Immature natural killer cell (primary cell): ENCODE measurements around the gene KDR. TPM values are rescaled to one million over a fixed set of nuclear protein-coding genes. Genes with fewer than 3 reads are reported as not detected.

Source experiments
- DNase-seq, 3 donors: peaks; one replicate each; pipeline ENCODE4 v3.0.0; 2022; ENCODE audit warnings: mixed read lengths in 1 of 3
- H3K27ac Mint-ChIP-seq, 6 donors: one replicate each; pipeline ENCODE4 v1.8.0; 2020; ENCODE audit warnings: mixed read lengths in 6 of 6, mild to moderate bottlenecking in 5 of 6, inconsistent platforms in 4 of 6, moderate library complexity in 3 of 6
- H3K27me3 Mint-ChIP-seq, 3 donors: one replicate each; pipeline ENCODE4 v1.8.0; 2020 to 2021; ENCODE audit warnings: low read depth in 3 of 3, mild to moderate bottlenecking in 3 of 3, mixed read lengths in 3 of 3, moderate library complexity in 3 of 3, inconsistent platforms in 1 of 3
- H3K36me3 Mint-ChIP-seq, 3 donors: one replicate each; pipeline ENCODE4 v1.8.0; 2020; ENCODE audit warnings: mixed read lengths in 3 of 3, inconsistent platforms in 2 of 3, mild to moderate bottlenecking in 2 of 3
- H3K4me1 Mint-ChIP-seq, 2 donors: one replicate each; pipeline ENCODE4 v1.8.0; 2020; ENCODE audit warnings: inconsistent platforms in 2 of 2, mild to moderate bottlenecking in 2 of 2, mixed read lengths in 2 of 2, moderate library complexity in 1 of 2
- H3K4me3 Mint-ChIP-seq, 5 donors: one replicate each; pipeline ENCODE4 v1.8.0; 2020; ENCODE audit warnings: mild to moderate bottlenecking in 5 of 5, mixed read lengths in 5 of 5, inconsistent platforms in 3 of 5, moderate library complexity in 3 of 5
- H3K9me3 Mint-ChIP-seq, 6 donors: one replicate each; pipeline ENCODE4 v1.8.0; 2020; ENCODE audit warnings: mild to moderate bottlenecking in 6 of 6, mixed read lengths in 6 of 6, inconsistent platforms in 4 of 6, moderate library complexity in 3 of 6
- polyA plus RNA-seq, 3 donors: library from polyadenylated mRNA; unstranded; fragments of 300-500 nt; fragmentation: Illumina TruSeq; gene quantifications; one replicate each; pipeline ENCODE4 v1.2.3, GENCODE V29; 2021

Gene KDR
- polyA plus RNA-seq, 3 donors from 2014 or later = not detected

- DNase-seq = no peak
- Mint-ChIP-seq H3K4me1 (no peaks in the 10 kb centered on the region), H3K27ac (no peak overlapping the region), H3K9me3 (no peaks in the 10 kb centered on the region), H3K27me3 (peaks cover 0 to 2% (median 0%) of the 10 kb centered on the region in 3 donors), H3K4me3 (no peak overlapping the region), H3K36me3 (peaks cover 0 to 9% (median 0%) of the 10 kb centered on the region in 3 donors)
Observed at GRCh38 chr4:55082756-55083155, 42.6 kb downstream of the KDR start.

- H3K4me3 Mint-ChIP-seq = no peak overlapping the region
- peaks cover 0 to 2% (median 0%) of the 10 kb centered on the region in 6 donors for H3K9me3 Mint-ChIP-seq
- no peak for DNase-seq
- peaks cover 0 to 2% (median 0%) of the 10 kb centered on the region in 3 donors for H3K27me3 Mint-ChIP-seq
- H3K4me1 Mint-ChIP-seq = peaks cover 0 to 6% of the 10 kb centered on the region in 2 donors
- H3K36me3 Mint-ChIP-seq = peaks cover 0 to 8% (median 0%) of the 10 kb centered on the region in 3 donors
- no peak overlapping the region for H3K27ac Mint-ChIP-seq
Observed at GRCh38 chr4:55080174-55080865, 45.1 kb downstream of the KDR start.

- H3K9me3 Mint-ChIP-seq = peaks cover 0 to 2% (median 0%) of the 10 kb centered on the region in 6 donors
- H3K27me3 Mint-ChIP-seq = peaks cover 0 to 2% (median 0%) of the 10 kb centered on the region in 3 donors
- no peak for DNase-seq
- H3K4me1 Mint-ChIP-seq = peaks cover 0 to 6% of the 10 kb centered on the region in 2 donors
- no peak overlapping the region for H3K27ac Mint-ChIP-seq
- no peak overlapping the region for H3K4me3 Mint-ChIP-seq
- H3K36me3 Mint-ChIP-seq = peaks cover 0 to 8% (median 0%) of the 10 kb centered on the region in 3 donors
Observed at GRCh38 chr4:55079451-55080173, 45.8 kb downstream of the KDR start.

GRCh38 chr4:55078987-55079386, 46.4 kb downstream of the KDR start:
- H3K36me3 Mint-ChIP-seq = peaks cover 0 to 8% (median 0%) of the 10 kb centered on the region in 3 donors
- peaks cover 0 to 2% (median 0%) of the 10 kb centered on the region in 6 donors for H3K9me3 Mint-ChIP-seq
- no peak for DNase-seq
- no peak overlapping the region for H3K4me3 Mint-ChIP-seq
- peaks cover 0 to 2% (median 0%) of the 10 kb centered on the region in 3 donors for H3K27me3 Mint-ChIP-seq
- H3K4me1 Mint-ChIP-seq = peaks cover 0 to 6% of the 10 kb centered on the region in 2 donors
- no peak overlapping the region for H3K27ac Mint-ChIP-seq

- peaks cover 0 to 3% (median 2%) of the 10 kb centered on the region in 3 donors for H3K27me3 Mint-ChIP-seq
- H3K9me3 Mint-ChIP-seq = peaks cover 0 to 2% (median 0%) of the 10 kb centered on the region in 6 donors
- no peak for DNase-seq
- H3K36me3 Mint-ChIP-seq = peaks cover 0 to 8% (median 0%) of the 10 kb centered on the region in 3 donors
- no peak overlapping the region for H3K4me3 Mint-ChIP-seq
- no peak overlapping the region for H3K27ac Mint-ChIP-seq
- peaks cover 0 to 6% of the 10 kb centered on the region in 2 donors for H3K4me1 Mint-ChIP-seq
Observed at GRCh38 chr4:55077577-55077976, 47.8 kb downstream of the KDR start.

- Mint-ChIP-seq H3K9me3 (peaks cover 0 to 2% (median 0%) of the 10 kb centered on the region in 6 donors), H3K27me3 (peaks cover 0 to 4% (median 3%) of the 10 kb centered on the region in 3 donors), H3K36me3 (no peaks in the 10 kb centered on the region), H3K27ac (no peak overlapping the region), H3K4me3 (no peak overlapping the region), H3K4me1 (peaks cover 0 to 6% of the 10 kb centered on the region in 2 donors)
- no peak for DNase-seq
Observed at GRCh38 chr4:55075823-55076716, 49.3 kb downstream of the KDR start.

- no peaks in the 10 kb centered on the region for H3K36me3 Mint-ChIP-seq
- no peak overlapping the region for H3K4me3 Mint-ChIP-seq
- H3K9me3 Mint-ChIP-seq = peaks cover 0 to 2% (median 0%) of the 10 kb centered on the region in 6 donors
- peaks cover 0 to 6% of the 10 kb centered on the region in 2 donors for H3K4me1 Mint-ChIP-seq
- DNase-seq = no peak
- H3K27me3 Mint-ChIP-seq = peaks cover 0 to 4% (median 3%) of the 10 kb centered on the region in 3 donors
- no peak overlapping the region for H3K27ac Mint-ChIP-seq
Observed at GRCh38 chr4:55075376-55075775, 50.0 kb downstream of the KDR start.

GRCh38 chr4:55074386-55074785, 51.0 kb downstream of the KDR start:
- Mint-ChIP-seq H3K27me3 (peaks cover under 1 to 4% (median 2%) of the 10 kb centered on the region in 3 donors), H3K9me3 (peaks cover 0 to 2% (median 0%) of the 10 kb centered on the region in 6 donors), H3K36me3 (no peaks in the 10 kb centered on the region), H3K4me3 (no peak overlapping the region), H3K4me1 (peaks cover 0 to 6% of the 10 kb centered on the region in 2 donors), H3K27ac (no peak overlapping the region)
- no peak for DNase-seq

GRCh38 chr4:55071951-55072350, 53.4 kb downstream of the KDR start:
- Mint-ChIP-seq H3K27me3 (peaks cover 2 to 4% (median 2%) of the 10 kb centered on the region in 3 donors), H3K36me3 (no peaks in the 10 kb centered on the region), H3K4me3 (no peak overlapping the region), H3K27ac (no peak overlapping the region), H3K4me1 (peaks cover 0 to 6% of the 10 kb centered on the region in 2 donors), H3K9me3 (peaks cover 0 to 4% (median 0%) of the 10 kb centered on the region in 6 donors)
- DNase-seq = no peak

GRCh38 chr4:55069248-55069647, 56.1 kb downstream of the KDR start:
- DNase-seq = no peak
- Mint-ChIP-seq H3K27ac (no peak overlapping the region), H3K27me3 (peaks cover 2 to 4% (median 2%) of the 10 kb centered on the region in 3 donors), H3K4me3 (no peak overlapping the region), H3K36me3 (no peaks in the 10 kb centered on the region), H3K9me3 (peaks cover 0 to 3% (median 0%) of the 10 kb centered on the region in 6 donors), H3K4me1 (no peaks in the 10 kb centered on the region)

GRCh38 chr4:55068522-55068921, 56.9 kb downstream of the KDR start:
- no peak overlapping the region for H3K4me3 Mint-ChIP-seq
- H3K4me1 Mint-ChIP-seq = no peaks in the 10 kb centered on the region

GRCh38 chr4:55066018-55066417, 59.4 kb downstream of the KDR start:
- H3K9me3 Mint-ChIP-seq = peaks cover 0 to 8% (median 2%) of the 10 kb centered on the region in 6 donors
- peaks cover 0 to 2% (median 0%) of the 10 kb centered on the region in 3 donors for H3K27me3 Mint-ChIP-seq
- H3K36me3 Mint-ChIP-seq = no peaks in the 10 kb centered on the region
- H3K4me3 Mint-ChIP-seq = no peak overlapping the region
- no peaks in the 10 kb centered on the region for H3K4me1 Mint-ChIP-seq
- no peak overlapping the region for H3K27ac Mint-ChIP-seq
- no peak for DNase-seq

More at GRCh38 chr4:55068522-55068921, 56.9 kb downstream of the KDR start:
- Mint-ChIP-seq H3K9me3 (peaks cover 0 to 3% (median 0%) of the 10 kb centered on the region in 6 donors), H3K36me3 (no peaks in the 10 kb centered on the region), H3K27ac (no peak overlapping the region), H3K27me3 (peaks cover 2 to 4% (median 2%) of the 10 kb centered on the region in 3 donors)
- DNase-seq = no peak

- peaks cover 0 to 4% (median 0%) of the 10 kb centered on the region in 6 donors for H3K9me3 Mint-ChIP-seq
- H3K4me3 Mint-ChIP-seq = no peak overlapping the region
- H3K27ac Mint-ChIP-seq = no peak overlapping the region
- H3K27me3 Mint-ChIP-seq = peaks cover 0 to 2% (median 0%) of the 10 kb centered on the region in 3 donors
- H3K36me3 Mint-ChIP-seq = no peaks in the 10 kb centered on the region
- DNase-seq = no peak
- H3K4me1 Mint-ChIP-seq = no peaks in the 10 kb centered on the region
Observed at GRCh38 chr4:55055529-55055928, 69.9 kb downstream of the KDR start.
